Fibroblast of lung (primary cell): ENCODE data around the gene SH3TC1. TPM values are rescaled to one million over a fixed set of nuclear protein-coding genes. Genes with fewer than 3 reads are reported as not detected.

Experiments used
- DNase-seq, 2 donors: peaks; one replicate each; pipeline versions ENCODE4 v3.0.0 to v3.0.0-alpha.2; 2010; ENCODE audit warnings: low read depth in 2 of 2
- H2AFZ ChIP-seq: 2 replicates; pipeline ENCODE4 v1.5.1; 2012; ENCODE audit warnings: low read length, control low read depth, inconsistent platforms
- H3K27ac ChIP-seq: 2 replicates; pipeline ENCODE4 v1.5.1; 2011; ENCODE audit warnings: low read length, control low read depth; ENCODE audit not compliant: insufficient read depth
- H3K27me3 ChIP-seq: 2 replicates; pipeline ENCODE4 v1.5.1; 2011; ENCODE audit warnings: mild to moderate bottlenecking, low read length; ENCODE audit not compliant: control insufficient read depth, insufficient read depth
- H3K36me3 ChIP-seq: 2 replicates; pipeline ENCODE4 v1.5.1; 2011; ENCODE audit warnings: low read length; ENCODE audit not compliant: control insufficient read depth, insufficient read depth
- H3K4me1 ChIP-seq: 2 replicates; pipeline ENCODE4 v1.5.1; 2011; ENCODE audit warnings: low read length; ENCODE audit not compliant: control insufficient read depth, insufficient read depth; ENCODE audit errors: extremely low read depth
- H3K4me2 ChIP-seq: 2 replicates; pipeline ENCODE4 v1.5.1; 2011; ENCODE audit warnings: low read length, control low read depth; ENCODE audit not compliant: insufficient read depth; ENCODE audit errors: extremely low read depth
- H3K4me3 ChIP-seq, 4 experiments: fragments of 200-600 bp in 1 of 4; sonication (generic) in 1 of 4; replicated peaks in 1 of 4; 2 replicates each; pipeline ENCODE4 v1.5.1; 2011 to 2016; ENCODE audit warnings: low read length in 4 of 4, low read depth in 3 of 4, mild to moderate bottlenecking in 3 of 4, control low read depth in 2 of 4, inconsistent platforms in 1 of 4, mixed read lengths in 1 of 4; ENCODE audit not compliant: insufficient read depth in 1 of 4; ENCODE audit errors: control extremely low read depth in 1 of 4
- H3K79me2 ChIP-seq: 2 replicates; pipeline ENCODE4 v1.5.1; 2012; ENCODE audit warnings: mild to moderate bottlenecking, low read length, inconsistent platforms; ENCODE audit not compliant: control insufficient read depth, insufficient read depth
- H3K9ac ChIP-seq: 2 replicates; pipeline ENCODE4 v1.5.1; 2011; ENCODE audit warnings: mild to moderate bottlenecking, low read length, control low read depth; ENCODE audit not compliant: insufficient read depth
- H3K9me3 ChIP-seq: 2 replicates; pipeline ENCODE4 v1.5.1; 2012; ENCODE audit warnings: low read depth, low read length; ENCODE audit not compliant: control insufficient read depth, insufficient read depth
- H4K20me1 ChIP-seq: 2 replicates; pipeline ENCODE4 v1.5.1; 2011; ENCODE audit warnings: low read length; ENCODE audit not compliant: control insufficient read depth, insufficient read depth; ENCODE audit errors: extremely low read depth
- EZH2 ChIP-seq: IDR thresholded peaks from 2 replicates; pipeline ENCODE4 v1.5.1; 2012; ENCODE audit warnings: low read length, control low read depth, mild to moderate bottlenecking; ENCODE audit errors: missing control alignments
- polyA plus RNA-seq, 2 donors: library from polyadenylated mRNA; depleted of rRNA in 1 of 2; stranded (reverse) in 1 of 2; unstranded in 1 of 2; fragments of >200 nt; gene quantifications; 2 replicates each; pipeline ENCODE4 v1.2.1, GENCODE V29; 2011 to 2012; ENCODE audit warnings: missing spikeins in 1 of 2
- total RNA-seq: library from RNA; depleted of rRNA; stranded (reverse); fragments of >200 nt; gene quantifications from 2 replicates; pipeline ENCODE4 v1.2.1, GENCODE V29; 2014
- TF ChIP-seq, protein P1 (sequence below), 2 donors: IDR thresholded peaks in 1 of 2; conservative IDR thresholded peaks in 1 of 2; 1 replicate in 1 of 2; 2 replicates in 1 of 2; pipeline ENCODE4 v1.5.1; 2011 to 2012; ENCODE audit warnings: low read length in 2 of 2, control low read depth in 1 of 2, inconsistent platforms in 1 of 2, low read depth in 1 of 2, mild to moderate bottlenecking in 1 of 2

SH3TC1 gene
- total and polyA plus RNA-seq, 2 donors (not counting 1 experiment from before 2014, with no cell fraction given) = 3.3 to 11.6 TPM

DNA sequence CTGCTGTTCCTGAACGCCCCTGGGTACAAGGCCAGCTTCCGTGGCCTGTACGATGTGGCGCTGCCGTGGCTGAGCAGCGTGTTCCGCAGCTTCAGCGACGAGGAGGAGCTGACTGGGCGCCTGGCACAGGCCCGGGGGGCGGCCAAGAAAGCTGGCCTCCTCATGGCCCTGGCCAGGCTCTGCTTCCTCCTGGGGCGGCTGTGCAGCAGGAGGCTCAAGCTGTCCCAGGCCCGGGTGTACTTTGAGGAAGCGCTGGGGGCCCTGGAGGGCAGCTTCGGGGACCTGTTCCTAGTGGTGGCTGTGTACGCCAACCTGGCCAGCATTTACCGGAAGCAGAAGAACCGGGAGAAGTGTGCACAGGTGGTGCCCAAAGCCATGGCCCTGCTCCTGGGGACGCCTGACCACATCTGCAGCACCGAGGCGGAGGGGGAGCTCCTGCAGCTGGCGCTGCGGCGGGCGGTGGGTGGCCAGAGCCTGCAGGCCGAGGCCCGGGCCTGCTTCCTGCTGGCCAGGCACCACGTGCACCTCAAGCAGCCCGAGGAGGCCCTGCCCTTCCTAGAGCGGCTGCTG is 28.2 kb downstream of the SH3TC1 start:
- H3K27ac ChIP-seq = no peak overlapping the region
- H2AFZ ChIP-seq = no peak overlapping the region
- H3K36me3 ChIP-seq = no peaks in the 10 kb centered on the region
- H4K20me1 ChIP-seq = no peaks in the 10 kb centered on the region
- H3K9me3 ChIP-seq = no peaks in the 10 kb centered on the region
- H3K4me2 ChIP-seq = no peak overlapping the region
- no peak overlapping the region for H3K9ac ChIP-seq
- no peaks in the 10 kb centered on the region for H3K79me2 ChIP-seq
- H3K4me3 ChIP-seq = no peak overlapping the region
- DNase-seq = no peak
- TF ChIP-seq EZH2 = no peak
- TF ChIP-seq, protein P1, sequence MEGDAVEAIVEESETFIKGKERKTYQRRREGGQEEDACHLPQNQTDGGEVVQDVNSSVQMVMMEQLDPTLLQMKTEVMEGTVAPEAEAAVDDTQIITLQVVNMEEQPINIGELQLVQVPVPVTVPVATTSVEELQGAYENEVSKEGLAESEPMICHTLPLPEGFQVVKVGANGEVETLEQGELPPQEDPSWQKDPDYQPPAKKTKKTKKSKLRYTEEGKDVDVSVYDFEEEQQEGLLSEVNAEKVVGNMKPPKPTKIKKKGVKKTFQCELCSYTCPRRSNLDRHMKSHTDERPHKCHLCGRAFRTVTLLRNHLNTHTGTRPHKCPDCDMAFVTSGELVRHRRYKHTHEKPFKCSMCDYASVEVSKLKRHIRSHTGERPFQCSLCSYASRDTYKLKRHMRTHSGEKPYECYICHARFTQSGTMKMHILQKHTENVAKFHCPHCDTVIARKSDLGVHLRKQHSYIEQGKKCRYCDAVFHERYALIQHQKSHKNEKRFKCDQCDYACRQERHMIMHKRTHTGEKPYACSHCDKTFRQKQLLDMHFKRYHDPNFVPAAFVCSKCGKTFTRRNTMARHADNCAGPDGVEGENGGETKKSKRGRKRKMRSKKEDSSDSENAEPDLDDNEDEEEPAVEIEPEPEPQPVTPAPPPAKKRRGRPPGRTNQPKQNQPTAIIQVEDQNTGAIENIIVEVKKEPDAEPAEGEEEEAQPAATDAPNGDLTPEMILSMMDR (conservative IDR thresholded peaks at IDR 0.05 in 1 of 2, IDR thresholded peaks at IDR 0.05 in 1 of 2; ENCODE audit: low read depth in 1 of 2, low read length in 2 of 2) = no peak
- peaks cover 3% of the 10 kb centered on the region for H3K4me1 ChIP-seq
- no peaks in the 10 kb centered on the region for H3K27me3 ChIP-seq

DNA sequence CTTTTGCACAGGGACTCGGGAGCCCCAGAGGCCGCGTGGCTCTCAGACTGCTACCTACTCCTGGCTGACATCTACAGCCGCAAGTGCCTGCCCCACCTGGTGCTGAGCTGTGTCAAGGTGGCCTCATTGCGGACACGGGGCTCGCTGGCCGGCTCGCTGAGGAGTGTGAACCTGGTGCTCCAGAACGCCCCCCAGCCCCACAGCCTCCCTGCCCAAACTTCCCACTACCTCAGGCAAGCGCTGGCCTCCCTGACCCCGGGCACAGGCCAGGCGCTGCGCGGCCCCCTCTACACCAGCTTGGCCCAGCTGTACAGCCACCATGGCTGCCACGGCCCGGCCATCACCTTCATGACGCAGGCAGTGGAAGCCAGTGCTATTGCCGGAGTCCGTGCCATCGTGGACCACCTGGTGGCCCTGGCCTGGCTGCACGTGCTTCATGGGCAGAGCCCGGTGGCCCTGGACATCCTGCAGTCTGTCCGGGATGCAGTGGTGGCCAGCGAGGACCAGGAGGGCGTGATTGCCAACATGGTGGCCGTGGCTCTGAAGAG is 28.8 kb downstream of the SH3TC1 start:
- Histone ChIP-seq H3K27ac (no peak overlapping the region), H3K79me2 (no peaks in the 10 kb centered on the region), H3K4me2 (no peak overlapping the region), H3K27me3 (no peaks in the 10 kb centered on the region), H4K20me1 (no peaks in the 10 kb centered on the region), H3K4me1 (peaks cover 3% of the 10 kb centered on the region), H2AFZ (no peak overlapping the region), H3K4me3 (no peak overlapping the region), H3K9me3 (no peaks in the 10 kb centered on the region), H3K9ac (no peak overlapping the region), H3K36me3 (no peaks in the 10 kb centered on the region)
- no peak for TF ChIP-seq EZH2
- TF ChIP-seq, protein P1 (conservative IDR thresholded peaks at IDR 0.05 in 1 of 2, IDR thresholded peaks at IDR 0.05 in 1 of 2; ENCODE audit: low read depth in 1 of 2, low read length in 2 of 2) = no peak
- DNase-seq = no peak

DNA sequence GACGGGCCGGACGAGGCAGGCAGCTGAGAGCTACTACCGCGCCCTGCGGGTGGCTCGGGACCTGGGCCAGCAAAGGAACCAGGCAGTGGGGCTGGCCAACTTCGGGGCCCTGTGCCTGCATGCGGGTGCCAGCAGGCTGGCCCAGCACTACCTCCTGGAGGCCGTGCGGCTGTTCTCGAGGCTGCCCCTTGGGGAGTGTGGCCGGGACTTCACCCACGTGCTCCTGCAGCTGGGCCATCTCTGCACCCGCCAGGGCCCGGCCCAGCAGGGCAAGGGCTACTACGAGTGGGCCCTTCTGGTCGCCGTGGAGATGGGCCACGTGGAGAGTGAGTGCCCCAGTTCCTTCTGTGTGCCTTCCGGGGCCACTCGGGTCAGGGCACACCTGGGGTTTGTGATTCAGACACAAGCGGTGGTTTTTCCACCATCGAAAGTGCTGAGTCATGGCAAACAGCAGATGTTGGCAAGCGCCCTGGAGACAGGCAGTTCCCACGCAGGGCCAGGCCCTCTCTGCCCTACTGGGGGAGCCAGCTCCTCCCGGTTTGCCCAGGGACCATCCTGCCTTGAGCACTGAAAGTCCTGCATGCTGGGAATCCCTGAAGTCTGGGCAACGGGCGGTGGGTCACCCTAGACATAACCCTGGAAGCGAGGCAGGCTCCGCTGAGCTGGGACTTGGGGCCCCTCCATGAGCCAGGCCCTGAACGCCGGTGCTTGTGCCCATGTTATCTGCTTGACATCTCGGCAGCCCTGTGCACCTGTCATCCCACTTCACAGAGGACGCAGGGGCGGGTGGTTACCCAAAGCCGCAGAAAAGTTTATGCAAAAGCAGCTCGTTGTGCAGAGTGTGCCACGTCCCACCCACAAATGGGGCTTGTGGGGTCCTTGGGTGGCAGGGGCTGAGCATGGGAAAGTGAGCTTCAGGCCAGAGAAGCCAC is 29.5 kb downstream of the SH3TC1 start:
- H2AFZ ChIP-seq = no peak overlapping the region

More for the DNA sequence above, 29.5 kb downstream of the SH3TC1 start:
- Histone ChIP-seq H3K9ac (no peak overlapping the region), H3K27me3 (no peaks in the 10 kb centered on the region), H3K4me3 (no peak overlapping the region), H3K9me3 (no peaks in the 10 kb centered on the region), H3K27ac (peak overlapping the region; percentile 14), H3K4me2 (no peak overlapping the region), H3K79me2 (no peaks in the 10 kb centered on the region), H3K36me3 (no peaks in the 10 kb centered on the region), H3K4me1 (peaks cover 3% of the 10 kb centered on the region), H4K20me1 (no peaks in the 10 kb centered on the region)
- no peak for TF ChIP-seq EZH2
- peak; percentile 80 to 87 for DNase-seq
